ENCODE results near the gene SMOC1. TPM values are rescaled to one million over a fixed set of nuclear protein-coding genes. Genes with fewer than 3 reads are reported as not detected.

Gene SMOC1
- total and polyA plus RNA-seq, 2 experiments from 2014 or later: 0.70 to 3.5 TPM

- no peak for DNase-seq
- H3K4me3 ChIP-seq: no peak overlapping the region
- H3K36me3 ChIP-seq (ENCODE audit: low read depth): no peaks in the 10 kb centered on the region
- H3K27me3 ChIP-seq (replicated peaks; ENCODE audit: insufficient read depth): no peaks in the 10 kb centered on the region
- no peaks in the 10 kb centered on the region for H3K9me2 ChIP-seq (ENCODE audit: insufficient read depth)
- H3K9ac ChIP-seq: no peak overlapping the region
- H3K4me1 ChIP-seq (ENCODE audit: insufficient read depth): 0 out of 2 replicates have a peak, but pooled peaks cover 5% of the 10 kb centered on the region
- in situ Hi-C loops (cut with MboI): loop anchor here (10.0 kb wide), 1 partner anchor 195 kb away; no protein-coding TSS in a partner anchor
- no peaks in the 10 kb centered on the region for H4K20me1 ChIP-seq (ENCODE audit: insufficient read depth)
- no peaks in the 10 kb centered on the region for H3F3A ChIP-seq (ENCODE audit: insufficient read depth)
- no peak overlapping the region for H3K27ac ChIP-seq
- H3K9me3 ChIP-seq (ENCODE audit: low read depth): no peaks in the 10 kb centered on the region
- no peak overlapping the region for H2AFZ ChIP-seq
- no peaks in the 10 kb centered on the region for H3K79me2 ChIP-seq (ENCODE audit: insufficient read depth)
- TF ChIP-seq EZH2 (IDR thresholded peaks at IDR 0.05; ENCODE audit: insufficient read depth, poor library complexity, severe bottlenecking): no peak
- TF ChIP-seq EZH2phosphoT487 (IDR thresholded peaks at IDR 0.05; ENCODE audit: insufficient read depth, low read depth): no peak
- no peak overlapping the region for H3K4me2 ChIP-seq (ENCODE audit: unreplicated experiment)
These were observed 140.5 kb downstream of the SMOC1 start for GRCh38 chr14:70019695-70020094.

- Histone ChIP-seq H3K27ac (no peak overlapping the region), H2AFZ (no peak overlapping the region), H3K4me3 (no peak overlapping the region), H3K4me2 (ENCODE audit: unreplicated experiment) (no peak overlapping the region), H4K20me1 (ENCODE audit: insufficient read depth) (no peaks in the 10 kb centered on the region), H3K4me1 (ENCODE audit: insufficient read depth) (0 out of 2 replicates have a peak, but pooled peaks cover 5% of the 10 kb centered on the region), H3K9me3 (ENCODE audit: low read depth) (no peaks in the 10 kb centered on the region), H3K27me3 (replicated peaks; ENCODE audit: insufficient read depth) (no peaks in the 10 kb centered on the region), H3K36me3 (ENCODE audit: low read depth) (no peaks in the 10 kb centered on the region), H3K79me2 (ENCODE audit: insufficient read depth) (no peaks in the 10 kb centered on the region), H3F3A (ENCODE audit: insufficient read depth) (no peaks in the 10 kb centered on the region), H3K9ac (no peak overlapping the region), H3K9me2 (ENCODE audit: insufficient read depth) (no peaks in the 10 kb centered on the region)
- WGBS, 2 experiments (ENCODE audit: low coverage in 1 of 2, low lambda C conversion rate in 2 of 2, missing lambda C conversion rate in 2 of 2): 27 to 41% methylated on average over 8 of the region's 8 CpGs
- in situ Hi-C loops (cut with MboI): loop anchor here (10.0 kb wide), 1 partner anchor 196 kb away; no protein-coding TSS in a partner anchor
- DNase-seq: peak; percentile 34
- TF ChIP-seq EZH2phosphoT487 (IDR thresholded peaks at IDR 0.05; ENCODE audit: insufficient read depth, low read depth) (no peak), EZH2 (IDR thresholded peaks at IDR 0.05; ENCODE audit: insufficient read depth, poor library complexity, severe bottlenecking) (no peak)
These were observed 141.3 kb downstream of the SMOC1 start for GRCh38 chr14:70020352-70021170.

GRCh38 chr14:70021548-70022220, 142.5 kb downstream of the SMOC1 start:
- H3K4me3 ChIP-seq: no peak overlapping the region
- TF ChIP-seq EZH2phosphoT487 (IDR thresholded peaks at IDR 0.05; ENCODE audit: insufficient read depth, low read depth) (no peak), EZH2 (IDR thresholded peaks at IDR 0.05; ENCODE audit: insufficient read depth, poor library complexity, severe bottlenecking) (no peak)
- in situ Hi-C loops (cut with MboI): loop anchor here (10.0 kb wide), 1 partner anchor 197 kb away; no protein-coding TSS in a partner anchor
- H3K4me2 ChIP-seq (ENCODE audit: unreplicated experiment): no peak overlapping the region
- no peaks in the 10 kb centered on the region for H4K20me1 ChIP-seq (ENCODE audit: insufficient read depth)
- H3K9me2 ChIP-seq (ENCODE audit: insufficient read depth): no peaks in the 10 kb centered on the region
- H3K27ac ChIP-seq: no peak overlapping the region
- H3F3A ChIP-seq (ENCODE audit: insufficient read depth): no peaks in the 10 kb centered on the region
- WGBS, 2 experiments (ENCODE audit: low coverage in 1 of 2, low lambda C conversion rate in 2 of 2, missing lambda C conversion rate in 2 of 2): 37 to 46% methylated on average over 8 of the region's 8 CpGs
- no peaks in the 10 kb centered on the region for H3K27me3 ChIP-seq (replicated peaks; ENCODE audit: insufficient read depth)
- H3K4me1 ChIP-seq (ENCODE audit: insufficient read depth): 0 out of 2 replicates have a peak, but pooled peaks cover 5% of the 10 kb centered on the region
- no peaks in the 10 kb centered on the region for H3K79me2 ChIP-seq (ENCODE audit: insufficient read depth)
- no peak for DNase-seq
- H3K36me3 ChIP-seq (ENCODE audit: low read depth): no peaks in the 10 kb centered on the region
- H3K9me3 ChIP-seq (ENCODE audit: low read depth): no peaks in the 10 kb centered on the region
- H3K9ac ChIP-seq: no peak overlapping the region
- no peak overlapping the region for H2AFZ ChIP-seq

GRCh38 chr14:70022771-70023445, 143.7 kb downstream of the SMOC1 start:
- H3K4me1 ChIP-seq (ENCODE audit: insufficient read depth): 0 out of 2 replicates have a peak, but pooled peaks cover 5% of the 10 kb centered on the region
- in situ Hi-C loops (cut with MboI): loop anchor here (10.0 kb wide), 1 partner anchor 198 kb away; no protein-coding TSS in a partner anchor
- DNase-seq: no peak
- H3F3A ChIP-seq (ENCODE audit: insufficient read depth): no peaks in the 10 kb centered on the region
- H3K27me3 ChIP-seq (replicated peaks; ENCODE audit: insufficient read depth): no peaks in the 10 kb centered on the region
- no peaks in the 10 kb centered on the region for H3K79me2 ChIP-seq (ENCODE audit: insufficient read depth)
- no peaks in the 10 kb centered on the region for H3K9me3 ChIP-seq (ENCODE audit: low read depth)
- H3K36me3 ChIP-seq (ENCODE audit: low read depth): no peaks in the 10 kb centered on the region
- H3K9me2 ChIP-seq (ENCODE audit: insufficient read depth): no peaks in the 10 kb centered on the region
- WGBS, 2 experiments (ENCODE audit: low coverage in 1 of 2, low lambda C conversion rate in 2 of 2, missing lambda C conversion rate in 2 of 2): 58 to 65% methylated on average over 15 of the region's 15 CpGs
- no peaks in the 10 kb centered on the region for H4K20me1 ChIP-seq (ENCODE audit: insufficient read depth)
- H3K4me2 ChIP-seq (ENCODE audit: unreplicated experiment): no peak overlapping the region
- no peak overlapping the region for H2AFZ ChIP-seq
- H3K27ac ChIP-seq: no peak overlapping the region
- TF ChIP-seq EZH2phosphoT487 (IDR thresholded peaks at IDR 0.05; ENCODE audit: insufficient read depth, low read depth) (no peak), EZH2 (IDR thresholded peaks at IDR 0.05; ENCODE audit: insufficient read depth, poor library complexity, severe bottlenecking) (no peak)
- H3K9ac ChIP-seq: no peak overlapping the region
- H3K4me3 ChIP-seq: no peak overlapping the region

Measured in GM23248 (cell line).